Suppressor macrophage treated with lipopolysaccharide for 4 hours (primary cell): Measurements from ENCODE around the gene MSANTD1.

Source experiments
- DNase-seq: peaks from one replicate; pipeline ENCODE4 v3.0.0-alpha.2; 2020

Gene MSANTD1

DNA sequence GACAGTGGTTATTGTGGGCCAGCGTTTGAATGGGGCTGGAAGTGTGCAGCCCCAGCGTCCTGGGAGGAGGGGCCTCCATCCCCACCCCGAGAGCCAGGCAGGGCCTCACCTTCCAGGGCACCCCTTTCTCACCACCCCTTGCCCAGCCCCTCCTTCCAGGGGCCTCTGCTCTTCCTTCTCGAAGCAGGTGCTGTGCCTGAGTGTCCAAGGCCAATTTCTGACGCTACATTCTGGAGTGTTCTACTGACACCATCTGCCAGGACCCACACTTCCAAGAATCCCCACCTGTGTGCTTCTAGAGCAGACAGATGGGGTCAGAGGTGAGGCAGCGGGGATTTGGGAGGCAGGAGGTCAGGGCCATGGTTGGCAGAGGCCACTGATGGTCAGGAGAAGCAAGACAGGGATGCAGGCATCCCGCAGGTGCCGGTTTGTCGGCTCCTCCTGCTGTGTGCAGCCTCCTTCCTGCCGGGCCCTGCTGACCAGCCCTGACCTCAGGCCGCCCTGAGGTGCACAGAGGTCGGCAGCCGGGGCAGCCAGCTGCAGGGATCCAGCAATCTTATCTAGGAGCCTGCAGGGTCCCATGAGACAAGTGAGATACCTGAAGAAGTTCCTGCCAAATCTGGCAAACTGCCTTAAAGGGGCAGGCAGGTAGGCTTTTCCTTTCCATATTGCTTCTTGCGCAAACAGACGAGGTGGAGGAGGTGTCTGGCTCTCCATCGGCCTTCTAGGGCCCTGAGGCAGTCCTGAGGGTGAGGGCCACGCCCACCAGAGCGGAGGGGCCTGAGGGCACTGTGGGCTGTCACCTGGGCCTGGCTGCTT is 18.8 kb downstream of the MSANTD1 start:
- no peak for DNase-seq

GRCh38 chr4:3268395-3269104 is 19.6 kb downstream of the MSANTD1 start:
- DNase-seq, result no peak

- no peak for DNase-seq
These were observed 20.4 kb downstream of the MSANTD1 start for GRCh38 chr4:3269105-3269927.

DNA sequence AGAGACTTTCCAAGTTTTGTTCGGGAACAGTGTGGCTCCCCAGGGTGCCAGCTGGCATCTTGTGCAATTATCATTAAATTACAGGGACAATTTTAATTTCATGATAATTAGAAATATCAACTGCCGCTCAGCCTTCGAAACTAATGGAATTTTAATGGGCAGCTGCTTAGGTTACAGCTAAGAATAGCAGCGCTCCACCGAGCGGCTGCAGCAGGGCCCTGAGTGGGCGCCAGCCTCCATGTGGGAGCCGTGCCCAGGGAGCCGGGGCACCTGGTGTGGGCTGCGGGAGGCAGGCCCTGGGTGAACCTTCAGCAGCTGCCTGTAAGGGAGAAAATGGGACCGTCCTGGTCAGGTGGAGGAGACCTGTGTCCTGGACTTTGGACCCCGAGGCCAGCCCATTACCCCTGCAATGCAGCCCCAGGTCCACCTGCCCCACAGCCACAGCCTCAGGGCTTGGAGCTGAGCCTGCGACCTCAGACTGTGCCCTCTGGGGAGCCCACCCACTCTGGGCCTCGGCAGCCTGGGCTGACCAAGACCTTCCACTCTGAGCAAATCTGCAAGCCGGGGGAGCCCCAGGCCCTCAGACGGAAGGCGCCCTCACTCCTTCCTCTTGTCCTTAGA is 21.1 kb downstream of the MSANTD1 start:
- no peak for DNase-seq

DNA sequence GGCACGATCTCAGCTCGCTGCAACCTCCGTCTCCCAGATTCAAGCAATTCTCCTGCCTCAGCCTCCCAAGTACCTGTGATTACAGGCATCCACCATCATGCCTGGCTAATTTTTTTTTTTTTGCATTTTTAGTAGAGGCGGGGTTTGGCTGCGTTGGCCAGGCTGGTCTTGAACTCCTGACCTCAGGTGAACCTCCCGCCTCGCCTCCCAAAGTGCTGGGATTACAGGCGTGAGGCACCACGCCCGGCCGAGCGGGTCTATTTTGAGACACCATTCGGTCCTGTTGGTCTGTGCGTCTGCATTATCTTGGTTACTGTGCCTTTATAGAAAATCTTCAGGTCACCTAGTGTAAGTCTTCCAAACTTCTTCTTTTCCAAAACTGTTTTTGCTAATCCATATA is 22.2 kb downstream of the MSANTD1 start:
- no peak for DNase-seq

DNA sequence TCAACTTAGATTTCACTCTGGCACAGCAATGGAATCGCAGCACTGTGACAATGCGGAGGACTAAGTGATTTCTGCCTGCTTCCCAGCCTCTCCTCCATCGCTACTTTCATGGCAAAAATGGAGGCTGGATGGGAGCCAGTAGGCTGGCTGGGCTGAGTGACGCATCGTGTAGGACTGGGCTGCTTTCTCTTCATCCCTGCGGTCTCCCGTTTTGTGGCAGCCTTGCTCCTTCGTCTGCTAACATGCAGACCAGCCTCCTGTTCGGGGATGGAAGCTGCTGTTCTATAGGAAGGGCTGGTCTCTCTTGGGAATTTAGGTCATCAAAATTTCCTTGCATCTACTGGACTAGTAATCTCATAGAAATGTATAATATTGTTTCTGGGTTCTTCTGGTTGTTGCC is 28.0 kb downstream of the MSANTD1 start:
- DNase-seq, result no peak

GRCh38 chr4:3280466-3280865 is 31.5 kb downstream of the MSANTD1 start:
- DNase-seq, result no peak

- no peak for DNase-seq
These were observed 34.5 kb downstream of the MSANTD1 start for GRCh38 chr4:3283483-3283882.

- DNase-seq, result no peak
These were observed 35.0 kb downstream of the MSANTD1 start for GRCh38 chr4:3283916-3284315.

DNA sequence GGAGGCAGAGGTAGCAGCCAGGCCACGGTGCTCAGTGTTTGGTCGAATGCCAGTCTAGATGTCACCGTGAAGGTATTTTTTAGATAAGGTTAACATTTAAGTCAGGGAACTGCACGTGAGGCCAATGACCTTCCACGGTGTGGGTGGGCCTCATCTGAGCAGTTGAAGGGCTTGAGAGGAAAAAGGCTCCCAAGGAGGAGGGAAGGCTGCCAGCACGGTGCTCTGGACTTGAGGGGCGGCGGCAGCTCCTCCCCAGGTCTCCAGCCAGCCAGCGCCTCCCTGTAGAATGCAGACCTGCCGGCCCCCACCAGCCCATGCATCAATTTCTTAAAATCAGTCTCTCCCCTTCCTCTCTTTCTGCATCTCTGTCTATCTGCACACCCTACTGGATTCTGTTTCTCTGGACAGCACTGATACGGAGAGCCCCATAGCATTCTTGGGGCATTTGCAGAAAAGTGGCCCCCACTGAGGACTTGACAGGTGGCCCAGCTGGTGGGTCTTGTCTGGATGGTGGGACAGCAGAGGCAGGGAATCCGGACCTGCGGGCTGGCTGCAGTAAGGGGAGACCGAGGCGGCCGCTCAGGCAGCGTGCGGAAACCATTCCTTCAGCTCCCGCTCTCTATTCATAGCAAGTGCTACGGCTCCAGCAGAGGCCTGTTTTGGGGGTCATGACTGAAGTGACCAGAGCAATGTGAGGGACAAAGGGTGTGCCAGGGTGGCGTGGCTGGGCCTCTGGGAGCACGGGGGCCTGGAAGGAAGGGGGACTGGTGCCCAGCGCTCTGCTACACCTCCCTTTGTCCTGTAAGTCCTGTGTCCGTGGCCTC is 36.0 kb downstream of the MSANTD1 start:
- DNase-seq, result no peak

GRCh38 chr4:3285558-3286334 is 36.8 kb downstream of the MSANTD1 start:
- DNase-seq, result peak; percentile 91

- no peak for DNase-seq
These were observed 37.6 kb downstream of the MSANTD1 start for GRCh38 chr4:3286335-3287175.

- no peak for DNase-seq
These were observed 38.5 kb downstream of the MSANTD1 start for GRCh38 chr4:3287271-3287971.

- DNase-seq, result no peak
These were observed 39.1 kb downstream of the MSANTD1 start for GRCh38 chr4:3287972-3288570.

DNA sequence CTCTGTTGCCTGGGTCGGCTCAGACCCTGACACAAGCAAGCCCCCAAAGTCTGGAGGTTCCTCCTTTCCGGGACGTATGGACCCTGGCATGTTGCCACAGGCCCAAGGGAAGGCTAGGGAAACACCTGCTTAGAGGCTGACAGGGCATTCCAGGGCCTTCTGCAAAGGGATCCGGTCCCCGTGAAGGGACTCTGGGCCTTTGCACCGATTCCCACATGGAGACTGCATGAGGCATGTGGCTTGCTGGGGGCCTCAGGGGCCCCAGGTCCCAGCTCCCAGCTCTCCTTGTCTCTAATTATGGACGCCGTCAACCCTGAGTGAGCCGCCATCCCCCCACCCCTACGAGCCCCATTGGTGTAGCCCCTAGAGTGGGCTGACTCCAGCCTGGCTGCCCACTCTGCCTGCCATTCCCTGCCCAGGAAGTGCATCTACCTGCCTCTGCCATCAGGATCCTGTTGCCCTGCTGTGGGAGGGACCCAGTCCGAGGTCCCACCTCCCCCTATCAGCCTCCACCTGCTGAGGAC is 39.7 kb downstream of the MSANTD1 start:
- no peak for DNase-seq

DNA sequence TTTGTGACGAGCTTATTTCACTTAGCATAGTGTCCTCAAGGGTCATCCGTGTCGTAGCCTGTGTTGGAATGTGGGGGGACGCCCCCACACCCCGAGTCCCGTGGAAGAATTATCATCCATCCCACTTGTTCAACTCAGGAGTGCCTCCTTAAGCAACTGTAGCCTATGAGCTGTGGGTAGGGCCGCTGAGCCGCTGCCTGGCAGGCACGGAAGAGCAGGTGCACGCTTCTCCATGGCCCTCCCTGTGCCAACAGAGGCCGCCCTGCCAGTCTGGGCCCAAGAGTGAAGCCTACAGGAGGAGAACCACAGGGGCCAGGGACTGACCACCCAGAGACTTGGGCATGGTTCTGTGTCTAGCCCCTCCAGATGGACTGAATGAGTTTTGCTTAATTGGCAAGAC is 41.5 kb downstream of the MSANTD1 start:
- no peak for DNase-seq

DNA sequence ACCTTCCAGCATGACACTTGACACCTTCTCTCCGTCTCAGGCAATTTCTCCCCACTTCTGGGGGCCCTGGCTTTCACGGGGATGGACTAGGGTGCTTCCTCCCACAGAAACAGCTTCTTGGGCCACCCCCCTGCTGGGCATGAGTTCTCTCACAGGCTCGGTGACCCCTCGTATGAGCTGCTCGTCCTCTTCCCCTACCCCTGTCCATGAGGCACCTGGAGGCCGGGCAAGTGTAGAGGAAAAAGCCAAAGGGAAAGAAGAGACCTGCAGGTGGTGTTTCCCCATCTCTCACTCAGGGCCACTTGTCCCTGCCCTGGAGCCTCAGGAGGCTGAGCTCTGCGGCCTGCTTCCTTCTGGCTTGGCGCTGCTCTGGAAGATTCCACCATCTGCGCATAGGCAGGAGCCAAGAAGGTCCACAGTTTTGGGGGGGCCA is 41.9 kb downstream of the MSANTD1 start:
- no peak for DNase-seq

DNA sequence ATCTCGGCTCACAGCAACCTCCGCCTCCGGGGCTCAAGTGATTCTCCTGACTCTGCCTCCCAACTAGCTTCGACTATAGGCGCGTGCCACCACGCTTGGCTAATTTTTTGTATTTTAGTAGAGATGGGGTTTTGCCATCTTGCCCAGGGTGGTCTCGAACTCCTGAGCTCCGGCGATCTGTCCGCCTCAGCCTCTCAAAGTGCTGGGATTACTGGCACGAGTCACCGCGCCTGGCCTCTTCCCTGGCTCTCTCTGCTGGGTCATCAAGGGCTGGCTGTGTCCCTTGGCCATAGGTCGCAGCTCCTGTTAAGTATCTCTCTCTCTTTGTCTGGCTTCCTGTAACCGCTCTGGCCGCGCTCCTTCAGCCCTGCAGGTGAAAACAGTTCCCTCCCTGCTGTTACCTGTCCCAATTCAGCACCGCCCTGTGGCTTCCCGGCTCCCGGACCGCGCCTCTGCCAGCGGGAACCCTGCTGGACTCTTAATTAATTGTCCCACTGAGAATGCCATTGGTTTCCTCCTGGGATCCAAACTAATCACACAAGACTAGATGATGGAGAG is 42.5 kb downstream of the MSANTD1 start:
- DNase-seq, result no peak
